A549 (cell line): ENCODE data around the gene PRDM15.

Source experiments
- BHLHE40 ChIP-seq: IDR thresholded peaks from 2 replicates; pipeline ENCODE4 v1.6.1; 2012; ENCODE audit warnings: low read depth, low read length, inconsistent platforms
- CBX8 ChIP-seq: fragments of 200-600 bp; sonication (generic); IDR thresholded peaks from 2 replicates; pipeline ENCODE4 v1.6.1; 2016
- CHD2 ChIP-seq: fragments of 150-350 bp; IDR thresholded peaks from 2 replicates; pipeline ENCODE4 v1.6.1; 2014; ENCODE audit warnings: low read length; ENCODE audit not compliant: partially characterized antibody
- EP300 ChIP-seq, 2 experiments: fragments of >200 bp; sonication (Bioruptor Twin); formaldehyde crosslinking; IDR thresholded peaks; 2 replicates in 1 of 2; 3 replicates in 1 of 2; pipeline ENCODE4 v1.6.1; 2016 to 2017
- HDAC2 ChIP-seq: fragments of 200-600 bp; sonication (generic); IDR thresholded peaks from 2 replicates; pipeline ENCODE4 v1.6.1; 2016
- NPAS2 ChIP-seq: fragments of 250-450 bp; sonication (Bioruptor Pico); IDR thresholded peaks from 2 replicates; pipeline ENCODE4 v1.8.0; 2022; ENCODE audit warnings: mild to moderate bottlenecking, moderate library complexity, borderline replicate concordance
- POLR2A ChIP-seq: IDR thresholded peaks from 2 replicates; pipeline ENCODE4 v1.6.1; 2012; ENCODE audit warnings: mild to moderate bottlenecking, low read length
- RAD21 ChIP-seq, 2 experiments: fragments of >200 bp in 1 of 2; sonication (Bioruptor Twin) in 1 of 2; formaldehyde crosslinking in 1 of 2; IDR thresholded peaks in 1 of 2; conservative IDR thresholded peaks in 1 of 2; 2 replicates in 1 of 2; 3 replicates in 1 of 2; pipeline ENCODE4 v1.6.1; 2012 to 2018; ENCODE audit warnings: inconsistent platforms in 1 of 2
- RFX5 ChIP-seq: fragments of 450-650 bp; IDR thresholded peaks from 2 replicates; pipeline ENCODE4 v1.7.1; 2014; ENCODE audit warnings: antibody characterized with exemption, mild to moderate bottlenecking, moderate library complexity
- TF ChIP-seq, protein P1 (sequence below): fragments of >200 bp; sonication (Bioruptor Twin); formaldehyde crosslinking; IDR thresholded peaks from 3 replicates; pipeline ENCODE4 v1.5.1; 2016
- TF ChIP-seq, protein P2 (sequence below): IDR thresholded peaks from 2 replicates; pipeline ENCODE4 v1.6.1; 2012
- TF ChIP-seq, protein P3 (sequence below): fragments of 150-350 bp; IDR thresholded peaks from 2 replicates; pipeline ENCODE4 v1.6.1; 2014; ENCODE audit warnings: low read depth, mild to moderate bottlenecking, low read length

DNA sequence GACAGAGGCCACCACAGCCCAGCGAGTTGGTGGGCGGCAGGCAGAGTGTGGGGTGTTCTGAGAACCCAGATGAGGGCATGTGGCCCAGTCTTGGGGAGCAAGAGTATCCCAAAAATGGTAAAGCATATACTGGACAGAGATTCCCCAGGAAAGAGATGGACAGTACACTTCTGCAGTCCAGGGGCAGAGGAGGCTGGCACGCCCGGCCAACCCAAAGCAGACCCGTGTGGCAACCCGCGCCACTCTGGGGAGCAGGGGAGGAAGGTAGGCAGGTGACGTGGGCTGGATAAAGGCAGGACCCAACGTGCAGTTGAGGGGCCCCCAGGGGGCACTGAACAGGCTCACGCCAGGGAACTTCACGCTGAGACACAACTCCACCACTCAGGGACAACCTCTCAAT lies 65.9 kb downstream of the PRDM15 start:
- TF ChIP-seq, protein P1, sequence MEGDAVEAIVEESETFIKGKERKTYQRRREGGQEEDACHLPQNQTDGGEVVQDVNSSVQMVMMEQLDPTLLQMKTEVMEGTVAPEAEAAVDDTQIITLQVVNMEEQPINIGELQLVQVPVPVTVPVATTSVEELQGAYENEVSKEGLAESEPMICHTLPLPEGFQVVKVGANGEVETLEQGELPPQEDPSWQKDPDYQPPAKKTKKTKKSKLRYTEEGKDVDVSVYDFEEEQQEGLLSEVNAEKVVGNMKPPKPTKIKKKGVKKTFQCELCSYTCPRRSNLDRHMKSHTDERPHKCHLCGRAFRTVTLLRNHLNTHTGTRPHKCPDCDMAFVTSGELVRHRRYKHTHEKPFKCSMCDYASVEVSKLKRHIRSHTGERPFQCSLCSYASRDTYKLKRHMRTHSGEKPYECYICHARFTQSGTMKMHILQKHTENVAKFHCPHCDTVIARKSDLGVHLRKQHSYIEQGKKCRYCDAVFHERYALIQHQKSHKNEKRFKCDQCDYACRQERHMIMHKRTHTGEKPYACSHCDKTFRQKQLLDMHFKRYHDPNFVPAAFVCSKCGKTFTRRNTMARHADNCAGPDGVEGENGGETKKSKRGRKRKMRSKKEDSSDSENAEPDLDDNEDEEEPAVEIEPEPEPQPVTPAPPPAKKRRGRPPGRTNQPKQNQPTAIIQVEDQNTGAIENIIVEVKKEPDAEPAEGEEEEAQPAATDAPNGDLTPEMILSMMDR = no peak
- no peak for TF ChIP-seq POLR2A
- no peak for TF ChIP-seq CBX8
- TF ChIP-seq RFX5 = no peak
- TF ChIP-seq NPAS2 (CRISPR knock-in tag) = no peak
- TF ChIP-seq EP300 (IDR thresholded peaks at IDR 0.05) = no peak
- no peak for TF ChIP-seq HDAC2
- no peak for TF ChIP-seq CHD2
- no peak for TF ChIP-seq RAD21 (conservative IDR thresholded peaks at IDR 0.05 in 1 of 2, IDR thresholded peaks at IDR 0.05 in 1 of 2)
- TF ChIP-seq, protein P2, sequence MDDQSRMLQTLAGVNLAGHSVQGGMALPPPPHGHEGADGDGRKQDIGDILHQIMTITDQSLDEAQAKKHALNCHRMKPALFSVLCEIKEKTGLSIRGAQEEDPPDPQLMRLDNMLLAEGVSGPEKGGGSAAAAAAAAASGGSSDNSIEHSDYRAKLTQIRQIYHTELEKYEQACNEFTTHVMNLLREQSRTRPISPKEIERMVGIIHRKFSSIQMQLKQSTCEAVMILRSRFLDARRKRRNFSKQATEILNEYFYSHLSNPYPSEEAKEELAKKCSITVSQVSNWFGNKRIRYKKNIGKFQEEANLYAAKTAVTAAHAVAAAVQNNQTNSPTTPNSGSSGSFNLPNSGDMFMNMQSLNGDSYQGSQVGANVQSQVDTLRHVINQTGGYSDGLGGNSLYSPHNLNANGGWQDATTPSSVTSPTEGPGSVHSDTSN = no peak
- TF ChIP-seq BHLHE40 = no peak
- TF ChIP-seq, protein P3, sequence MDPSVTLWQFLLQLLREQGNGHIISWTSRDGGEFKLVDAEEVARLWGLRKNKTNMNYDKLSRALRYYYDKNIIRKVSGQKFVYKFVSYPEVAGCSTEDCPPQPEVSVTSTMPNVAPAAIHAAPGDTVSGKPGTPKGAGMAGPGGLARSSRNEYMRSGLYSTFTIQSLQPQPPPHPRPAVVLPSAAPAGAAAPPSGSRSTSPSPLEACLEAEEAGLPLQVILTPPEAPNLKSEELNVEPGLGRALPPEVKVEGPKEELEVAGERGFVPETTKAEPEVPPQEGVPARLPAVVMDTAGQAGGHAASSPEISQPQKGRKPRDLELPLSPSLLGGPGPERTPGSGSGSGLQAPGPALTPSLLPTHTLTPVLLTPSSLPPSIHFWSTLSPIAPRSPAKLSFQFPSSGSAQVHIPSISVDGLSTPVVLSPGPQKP = no peak
